Esophagus squamous epithelium (tissue), 5 donors: ENCODE results near the gene MYO18B. TPM values are rescaled to one million over a fixed set of nuclear protein-coding genes. Genes with fewer than 3 reads are reported as not detected.

Experiments used
- DNase-seq: peaks from one replicate; lab custom pipeline; 2025; lab: John Stamatoyannopoulos, UW
- H3K27ac ChIP-seq, 4 donors: fragments of 200-600 bp; sonication (generic); one replicate each; pipeline ENCODE4 v1.5.1; 2016 to 2019; ENCODE audit warnings: mild to moderate bottlenecking in 1 of 4
- H3K27me3 ChIP-seq, 4 donors: fragments of 200-600 bp; sonication (generic); 1 replicate in 3 of 4; 2 replicates in 1 of 4; pipeline versions ENCODE4 v1.5.1 to v1.6.0; 2017 to 2021; ENCODE audit warnings: antibody characterized with exemption in 1 of 4
- H3K36me3 ChIP-seq, 3 donors: fragments of 200-600 bp; sonication (generic); one replicate each; pipeline ENCODE4 v1.5.1; 2016 to 2019
- H3K4me1 ChIP-seq, 3 donors: fragments of 200-600 bp; sonication (generic); one replicate each; pipeline ENCODE4 v1.5.1; 2017 to 2019
- H3K4me3 ChIP-seq, 4 donors: fragments of 200-600 bp; sonication (generic); 1 replicate in 3 of 4; 2 replicates in 1 of 4; pipeline ENCODE4 v1.5.1; 2016 to 2019; ENCODE audit warnings: mild to moderate bottlenecking in 2 of 4, moderate library complexity in 1 of 4
- H3K9me3 ChIP-seq, 3 donors: fragments of 200-600 bp; sonication (generic); one replicate each; pipeline ENCODE4 v1.5.1; 2016 to 2019
- POLR2A ChIP-seq, 4 donors: fragments of 450-650 bp; IDR thresholded peaks; one replicate each; pipeline ENCODE4 v1.6.1; 2017; ENCODE audit warnings: antibody characterized with exemption in 4 of 4, mild to moderate bottlenecking in 4 of 4, moderate library complexity in 3 of 4
- WGBS, 2 donors: methylation state at CpG; one replicate each; pipeline ENCODE4 v1.1.5; 2018; 5-methylcytosine and 5-hydroxymethylcytosine counted together
- intact Hi-C: fragments of 100-400 bp; cut with DNase I; formaldehyde crosslinking; loops from one replicate; pipeline ENCODE4 v1.15.0; 2022
- total RNA-seq, 4 donors: library from RNA; depleted of rRNA; stranded (reverse); fragments of >200 nt; gene quantifications; one replicate each; pipeline ENCODE4 v1.1.0, GENCODE V29; 2016
- TF ChIP-seq, protein P1 (sequence below), 6 experiments: fragments of 450-650 bp in 4 of 6; fragments of 200-600 bp in 2 of 6; sonication (generic) in 2 of 6; IDR thresholded peaks; one replicate each; pipeline ENCODE4 v1.5.1; 2016 to 2019; ENCODE audit warnings: antibody characterized with exemption in 6 of 6, mild to moderate bottlenecking in 4 of 6, moderate library complexity in 4 of 6
- donor health status: DM: yes; HTN: yes; CAD: no.

MYO18B gene
- total RNA-seq, 4 donors from 2014 or later = 0.06 to 2.5 (median 0.17) TPM

DNA sequence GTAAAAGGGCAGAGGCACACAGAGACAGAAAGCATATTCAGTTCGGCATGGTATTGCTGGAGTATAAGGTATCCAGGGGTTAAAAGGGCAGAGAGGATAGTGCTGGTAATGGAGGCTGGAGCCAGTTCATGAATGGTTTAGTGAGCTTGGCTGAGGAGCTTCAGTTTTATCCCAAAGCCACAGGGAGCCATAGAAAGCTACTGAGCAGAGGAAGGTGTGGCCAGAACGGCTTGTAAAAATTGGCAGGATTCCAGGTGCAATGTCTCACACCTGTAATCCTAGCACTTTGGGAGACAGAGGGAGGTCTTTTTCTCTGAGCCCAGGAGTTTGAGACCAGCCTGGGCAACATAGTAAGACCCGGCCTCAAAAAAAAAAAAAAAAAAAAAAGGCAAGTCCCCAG, 186.1 kb downstream of the MYO18B start:
- Histone ChIP-seq H3K36me3 (no peaks in the 10 kb centered on the region), H3K27ac (no peak overlapping the region), H3K4me3 (no peak overlapping the region), H3K4me1 (no peaks in the 10 kb centered on the region), H3K27me3 (peaks cover 0 to 55% (median 0%) of the 10 kb centered on the region in 4 donors), H3K9me3 (no peaks in the 10 kb centered on the region)
- no peak for DNase-seq
- 41 to 57% methylated on average over 3 of the region's 3 CpGs for WGBS, 2 donors
- intact Hi-C loops = no loop called here
- no peak for TF ChIP-seq POLR2A (IDR thresholded peaks at IDR 0.05)
- TF ChIP-seq, protein P1, sequence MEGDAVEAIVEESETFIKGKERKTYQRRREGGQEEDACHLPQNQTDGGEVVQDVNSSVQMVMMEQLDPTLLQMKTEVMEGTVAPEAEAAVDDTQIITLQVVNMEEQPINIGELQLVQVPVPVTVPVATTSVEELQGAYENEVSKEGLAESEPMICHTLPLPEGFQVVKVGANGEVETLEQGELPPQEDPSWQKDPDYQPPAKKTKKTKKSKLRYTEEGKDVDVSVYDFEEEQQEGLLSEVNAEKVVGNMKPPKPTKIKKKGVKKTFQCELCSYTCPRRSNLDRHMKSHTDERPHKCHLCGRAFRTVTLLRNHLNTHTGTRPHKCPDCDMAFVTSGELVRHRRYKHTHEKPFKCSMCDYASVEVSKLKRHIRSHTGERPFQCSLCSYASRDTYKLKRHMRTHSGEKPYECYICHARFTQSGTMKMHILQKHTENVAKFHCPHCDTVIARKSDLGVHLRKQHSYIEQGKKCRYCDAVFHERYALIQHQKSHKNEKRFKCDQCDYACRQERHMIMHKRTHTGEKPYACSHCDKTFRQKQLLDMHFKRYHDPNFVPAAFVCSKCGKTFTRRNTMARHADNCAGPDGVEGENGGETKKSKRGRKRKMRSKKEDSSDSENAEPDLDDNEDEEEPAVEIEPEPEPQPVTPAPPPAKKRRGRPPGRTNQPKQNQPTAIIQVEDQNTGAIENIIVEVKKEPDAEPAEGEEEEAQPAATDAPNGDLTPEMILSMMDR (IDR thresholded peaks at IDR 0.05) = no peak

GRCh38 chr22:25929321-25929878, 187.4 kb downstream of the MYO18B start:
- DNase-seq = no peak
- 54 to 57% methylated on average over 5 of the region's 5 CpGs for WGBS, 2 donors
- H3K27me3 ChIP-seq = peaks cover 0 to 51% (median 0%) of the 10 kb centered on the region in 4 donors

GRCh38 chr22:25930083-25930482, 188.1 kb downstream of the MYO18B start:
- DNase-seq = no peak
- Histone ChIP-seq H3K36me3 (no peaks in the 10 kb centered on the region), H3K4me1 (no peaks in the 10 kb centered on the region), H3K9me3 (no peaks in the 10 kb centered on the region), H3K27me3 (peaks cover 0 to 50% (median 0%) of the 10 kb centered on the region in 4 donors), H3K4me3 (no peak overlapping the region), H3K27ac (no peak overlapping the region)
- TF ChIP-seq, protein P1 (IDR thresholded peaks at IDR 0.05) = no peak
- TF ChIP-seq POLR2A (IDR thresholded peaks at IDR 0.05) = no peak
- intact Hi-C loops = no loop called here
- WGBS, 2 donors = 41 to 58% methylated on average over 4 of the region's 4 CpGs

More at GRCh38 chr22:25929321-25929878, 187.4 kb downstream of the MYO18B start:
- intact Hi-C loops = no loop called here
- no peaks in the 10 kb centered on the region for H3K4me1 ChIP-seq
- H3K4me3 ChIP-seq = no peak overlapping the region
- no peaks in the 10 kb centered on the region for H3K9me3 ChIP-seq
- TF ChIP-seq, protein P1 (IDR thresholded peaks at IDR 0.05) = no peak
- TF ChIP-seq POLR2A (IDR thresholded peaks at IDR 0.05) = no peak
- no peaks in the 10 kb centered on the region for H3K36me3 ChIP-seq
- H3K27ac ChIP-seq = no peak overlapping the region

- H3K4me3 ChIP-seq = no peak overlapping the region
- H3K4me1 ChIP-seq = no peaks in the 10 kb centered on the region
- no peaks in the 10 kb centered on the region for H3K36me3 ChIP-seq
- intact Hi-C loops = no loop called here
- 20 to 54% methylated on average over 6 to 7 of the region's 7 CpGs for WGBS, 2 donors
- no peak overlapping the region for H3K27ac ChIP-seq
- TF ChIP-seq, protein P1 (IDR thresholded peaks at IDR 0.05) = no peak
- no peak for TF ChIP-seq POLR2A (IDR thresholded peaks at IDR 0.05)
- no peak for DNase-seq
- peaks cover 0 to 51% (median 0%) of the 10 kb centered on the region in 4 donors for H3K27me3 ChIP-seq
- no peaks in the 10 kb centered on the region for H3K9me3 ChIP-seq
These were observed 188.9 kb downstream of the MYO18B start for GRCh38 chr22:25930788-25931310.

DNA sequence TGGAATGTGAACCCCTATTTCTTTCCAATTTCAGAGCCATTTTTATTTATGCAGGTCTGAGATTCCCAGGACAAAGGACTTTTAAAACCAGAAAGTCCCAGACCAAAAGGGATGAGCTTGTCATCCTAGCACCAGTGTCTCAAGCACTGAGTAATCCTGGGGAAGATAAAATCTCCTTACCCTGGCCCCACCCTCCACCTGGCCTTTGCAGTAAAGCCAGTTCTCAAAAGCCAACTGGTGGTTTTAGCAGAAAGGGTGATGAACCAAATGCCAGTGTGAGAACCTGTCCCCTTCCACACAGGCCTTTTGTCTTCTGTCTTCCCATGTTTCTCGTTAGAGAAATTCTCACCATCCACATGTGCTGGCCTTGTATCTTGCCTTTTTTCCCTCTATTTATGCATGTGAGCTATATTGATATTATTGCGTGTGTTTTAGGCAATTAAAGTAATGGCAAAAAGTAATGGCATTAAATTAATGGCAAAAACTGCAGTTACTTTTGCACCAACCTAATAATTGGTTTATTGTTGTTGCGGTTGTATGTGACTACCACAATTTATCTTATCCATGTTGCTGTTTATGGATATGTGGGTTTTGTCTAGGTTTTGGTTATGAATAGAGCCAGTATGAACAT, 191.3 kb downstream of the MYO18B start:
- Histone ChIP-seq H3K9me3 (no peaks in the 10 kb centered on the region), H3K4me3 (no peak overlapping the region), H3K36me3 (no peaks in the 10 kb centered on the region), H3K27me3 (peaks cover 0 to 57% (median 0%) of the 10 kb centered on the region in 4 donors), H3K27ac (no peak overlapping the region), H3K4me1 (no peaks in the 10 kb centered on the region)
- intact Hi-C loops = no loop called here
- no peak for DNase-seq
- TF ChIP-seq, protein P1 (IDR thresholded peaks at IDR 0.05) = no peak
- TF ChIP-seq POLR2A (IDR thresholded peaks at IDR 0.05) = no peak
- 77% methylated on average over 3 of the region's 3 CpGs for WGBS, 2 donors
